ENCODE measurements around the gene DICER1. TPM values are rescaled to one million over a fixed set of nuclear protein-coding genes. Genes with fewer than 3 reads are reported as not detected.
"Not testable (repeated sequence)": the region's sequence is repeated elsewhere in the genome, so short reads cannot be mapped to it uniquely, and the experiment has no call there.

The DICER1 gene
- 10 to 100 TPM; 39.7 to 63.0 (median 59.4) TPM for polyA plus RNA-seq (ENCODE audit: insufficient read length in 4 of 4)

- peak; percentile 81 to 95 (median 90) for DNase-seq (ENCODE audit: low read depth in 4 of 4, low spot score in 3 of 4)
Observed at GRCh38 chr14:95157327-95158189, at the start of gene DICER1. Gene DICER1, minus strand, starts transcription at chr14:95157529. Its CDS starts 24,071 bp downstream, at chr14:95133458.

GRCh38 chr14:95206534-95206933, 49.2 kb upstream of the DICER1 start:
- no peak for DNase-seq (ENCODE audit: low read depth in 4 of 4, low spot score in 3 of 4)

GRCh38 chr14:95204705-95205104, 47.4 kb upstream of the DICER1 start:
- DNase-seq (ENCODE audit: low read depth in 4 of 4, low spot score in 3 of 4) = no peak

- DNase-seq (ENCODE audit: low read depth in 4 of 4, low spot score in 3 of 4) = not testable (repeated sequence)
Observed at GRCh38 chr14:95201745-95202144, 44.4 kb upstream of the DICER1 start.

- no peak for DNase-seq (ENCODE audit: low read depth in 4 of 4, low spot score in 3 of 4)
Observed at GRCh38 chr14:95200404-95200803, 43.1 kb upstream of the DICER1 start.

- DNase-seq (ENCODE audit: low read depth in 4 of 4, low spot score in 3 of 4) = no peak
Observed at GRCh38 chr14:95199298-95199983, 42.1 kb upstream of the DICER1 start.

- no peak for DNase-seq (ENCODE audit: low read depth in 4 of 4, low spot score in 3 of 4)
Observed at GRCh38 chr14:95198320-95198719, 41.0 kb upstream of the DICER1 start.

- DNase-seq (ENCODE audit: low read depth in 4 of 4, low spot score in 3 of 4) = peak in 1 of 4 donors; percentile 45
Observed at GRCh38 chr14:95197551-95197950, 40.2 kb upstream of the DICER1 start.

- no peak for DNase-seq (ENCODE audit: low read depth in 4 of 4, low spot score in 3 of 4)
Observed at GRCh38 chr14:95196826-95197545, 39.7 kb upstream of the DICER1 start.

- DNase-seq (ENCODE audit: low read depth in 4 of 4, low spot score in 3 of 4) = no peak
Observed at GRCh38 chr14:95196268-95196667, 38.9 kb upstream of the DICER1 start.

GRCh38 chr14:95195031-95195430, 37.7 kb upstream of the DICER1 start:
- no peak for DNase-seq (ENCODE audit: low read depth in 4 of 4, low spot score in 3 of 4)

GRCh38 chr14:95193081-95193480, 35.8 kb upstream of the DICER1 start:
- DNase-seq (ENCODE audit: low read depth in 4 of 4, low spot score in 3 of 4) = no peak

GRCh38 chr14:95192311-95192710, 35.0 kb upstream of the DICER1 start:
- DNase-seq (ENCODE audit: low read depth in 4 of 4, low spot score in 3 of 4) = no peak

- DNase-seq (ENCODE audit: low read depth in 4 of 4, low spot score in 3 of 4) = no peak
Observed at GRCh38 chr14:95191445-95192199, 34.3 kb upstream of the DICER1 start.

- no peak for DNase-seq (ENCODE audit: low read depth in 4 of 4, low spot score in 3 of 4)
Observed at GRCh38 chr14:95190857-95191256, 33.5 kb upstream of the DICER1 start.

GRCh38 chr14:95190346-95190840, 33.1 kb upstream of the DICER1 start:
- no peak for DNase-seq (ENCODE audit: low read depth in 4 of 4, low spot score in 3 of 4)

GRCh38 chr14:95189367-95190132, 32.2 kb upstream of the DICER1 start:
- no peak for DNase-seq (ENCODE audit: low read depth in 4 of 4, low spot score in 3 of 4)

GRCh38 chr14:95188380-95188779, 31.1 kb upstream of the DICER1 start:
- no peak for DNase-seq (ENCODE audit: low read depth in 4 of 4, low spot score in 3 of 4)

- no peak for DNase-seq (ENCODE audit: low read depth in 4 of 4, low spot score in 3 of 4)
Observed at GRCh38 chr14:95185767-95186392, 28.6 kb upstream of the DICER1 start.
